Putamen (tissue), 1 donor: Measurements from ENCODE around the gene KCNN3.

ENCODE experiments used
- DNase-seq: peaks from one replicate; pipeline ENCODE4 v3.0.0-alpha.2; 2016; ENCODE audit warnings: low spot score

KCNN3 gene

DNA sequence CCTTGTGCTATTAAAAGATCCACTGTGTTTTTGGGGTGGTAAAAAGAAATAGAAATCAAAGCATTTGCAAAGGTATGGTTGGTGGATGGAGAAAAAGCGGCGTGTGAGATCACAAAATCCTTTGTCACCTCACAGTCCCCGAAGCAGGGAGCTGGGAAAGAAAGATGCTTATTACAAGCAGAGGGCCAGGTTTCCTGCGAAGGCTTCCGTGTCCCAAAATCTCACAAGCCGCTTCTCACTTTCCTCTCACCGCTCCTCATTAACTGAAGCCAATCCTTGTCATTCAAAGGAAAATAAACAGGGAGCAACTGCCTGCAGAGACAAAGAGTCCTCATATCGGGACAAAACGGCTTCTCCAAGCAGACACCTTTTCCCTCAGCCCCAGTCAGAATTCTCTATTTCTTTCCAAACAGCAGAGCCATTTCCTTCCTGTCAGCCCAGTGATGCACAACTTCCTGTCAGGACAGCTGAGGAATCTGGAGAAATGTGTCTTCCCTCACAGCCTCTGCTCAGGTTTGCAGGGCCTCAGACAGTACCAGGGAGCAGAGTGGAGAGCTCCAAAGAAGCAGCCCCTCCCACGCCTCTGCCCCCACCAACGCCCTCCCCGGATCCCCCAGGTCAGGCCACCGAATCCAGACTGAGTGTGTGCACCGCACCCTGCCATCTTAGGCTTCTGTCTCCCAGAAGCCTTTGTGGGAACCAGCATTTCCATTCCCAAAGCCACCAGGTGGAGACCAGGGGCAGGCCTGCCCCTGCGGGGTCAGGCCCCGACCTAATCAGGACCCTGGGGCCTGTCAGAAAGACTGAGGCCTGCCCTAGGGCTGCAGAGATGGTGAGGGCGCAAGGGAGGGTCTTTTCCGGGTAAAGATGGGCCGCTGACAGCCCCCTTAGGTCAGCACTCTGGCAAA lies 29.6 kb downstream of the KCNN3 start:
- no peak for DNase-seq

DNA sequence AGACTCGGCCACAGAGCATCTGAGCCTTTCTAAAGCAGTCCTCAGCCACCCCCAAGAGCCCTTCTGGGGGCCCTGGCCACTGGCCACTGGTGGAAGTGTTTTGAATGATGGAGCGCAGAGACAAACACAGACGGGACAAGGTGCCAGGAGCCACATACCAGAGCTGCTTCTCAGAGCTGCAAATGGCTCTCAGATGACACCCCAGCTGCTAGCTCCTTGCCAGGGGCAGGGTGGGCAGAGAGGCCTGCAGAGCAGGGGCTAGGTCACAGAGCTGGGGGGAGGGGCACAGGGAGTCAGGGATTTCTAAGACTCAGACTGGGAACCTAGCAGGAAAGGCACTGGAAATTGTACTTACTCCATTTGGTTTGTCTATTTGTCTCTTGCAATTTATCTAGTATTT lies 30.4 kb downstream of the KCNN3 start:
- DNase-seq = no peak

- no peak for DNase-seq
Observed at GRCh38 chr1:154838988-154839387, 31.1 kb downstream of the KCNN3 start.

- DNase-seq = no peak
Observed at GRCh38 chr1:154838461-154838860, 31.6 kb downstream of the KCNN3 start.

DNA sequence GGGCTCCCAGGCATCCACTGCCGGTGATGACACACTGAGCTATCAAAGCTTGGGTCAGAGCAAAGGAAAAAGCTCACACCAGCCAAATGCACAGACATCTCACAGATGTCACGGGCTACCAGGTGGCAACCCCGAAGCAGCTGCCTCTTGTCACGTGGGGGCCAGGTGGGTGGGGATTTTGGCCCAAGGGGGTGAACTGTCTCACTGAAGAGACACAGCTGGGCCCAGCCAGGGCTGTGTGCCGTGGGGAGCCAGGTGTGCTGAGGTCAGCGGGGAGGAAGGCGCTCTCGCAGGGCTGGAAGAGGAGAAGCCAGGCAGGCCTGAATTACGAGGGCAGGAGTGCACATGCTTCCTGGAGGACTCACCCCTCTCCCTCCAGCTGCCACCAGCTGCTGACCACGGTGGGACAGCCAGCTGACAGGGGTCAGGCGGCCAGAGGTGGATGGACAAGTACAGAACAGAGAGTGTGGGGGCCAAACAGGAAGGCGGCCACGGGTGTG lies 32.4 kb downstream of the KCNN3 start:
- DNase-seq = no peak

GRCh38 chr1:154837034-154837671 lies 32.9 kb downstream of the KCNN3 start:
- DNase-seq = no peak

GRCh38 chr1:154835531-154836324 lies 34.4 kb downstream of the KCNN3 start:
- DNase-seq = no peak

DNA sequence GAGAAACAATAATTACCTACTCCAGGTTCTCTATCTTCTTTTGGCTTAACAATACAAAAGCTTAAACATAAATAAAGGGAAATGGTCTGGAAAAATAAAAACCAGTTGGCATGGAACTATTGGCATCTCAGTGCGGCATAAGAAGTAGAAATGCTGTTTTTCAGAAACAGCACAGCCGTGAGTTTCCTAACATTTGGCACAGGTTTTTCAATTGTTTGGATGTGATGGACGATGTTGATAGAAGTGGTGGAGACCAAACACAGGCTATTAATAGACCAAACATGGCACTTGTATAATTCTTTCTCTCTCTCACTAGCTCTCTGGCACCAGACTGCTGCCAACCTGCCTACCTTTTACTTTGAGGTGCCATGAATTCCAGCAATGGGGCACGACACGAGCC lies 36.2 kb downstream of the KCNN3 start:
- DNase-seq = no peak

GRCh38 chr1:154833209-154833608 lies 36.9 kb downstream of the KCNN3 start:
- no peak for DNase-seq

GRCh38 chr1:154832384-154832783 lies 37.7 kb downstream of the KCNN3 start:
- no peak for DNase-seq

GRCh38 chr1:154831462-154831861 lies 38.6 kb downstream of the KCNN3 start:
- DNase-seq = no peak

- no peak for DNase-seq
Observed at GRCh38 chr1:154829062-154829461, 41.0 kb downstream of the KCNN3 start.

DNA sequence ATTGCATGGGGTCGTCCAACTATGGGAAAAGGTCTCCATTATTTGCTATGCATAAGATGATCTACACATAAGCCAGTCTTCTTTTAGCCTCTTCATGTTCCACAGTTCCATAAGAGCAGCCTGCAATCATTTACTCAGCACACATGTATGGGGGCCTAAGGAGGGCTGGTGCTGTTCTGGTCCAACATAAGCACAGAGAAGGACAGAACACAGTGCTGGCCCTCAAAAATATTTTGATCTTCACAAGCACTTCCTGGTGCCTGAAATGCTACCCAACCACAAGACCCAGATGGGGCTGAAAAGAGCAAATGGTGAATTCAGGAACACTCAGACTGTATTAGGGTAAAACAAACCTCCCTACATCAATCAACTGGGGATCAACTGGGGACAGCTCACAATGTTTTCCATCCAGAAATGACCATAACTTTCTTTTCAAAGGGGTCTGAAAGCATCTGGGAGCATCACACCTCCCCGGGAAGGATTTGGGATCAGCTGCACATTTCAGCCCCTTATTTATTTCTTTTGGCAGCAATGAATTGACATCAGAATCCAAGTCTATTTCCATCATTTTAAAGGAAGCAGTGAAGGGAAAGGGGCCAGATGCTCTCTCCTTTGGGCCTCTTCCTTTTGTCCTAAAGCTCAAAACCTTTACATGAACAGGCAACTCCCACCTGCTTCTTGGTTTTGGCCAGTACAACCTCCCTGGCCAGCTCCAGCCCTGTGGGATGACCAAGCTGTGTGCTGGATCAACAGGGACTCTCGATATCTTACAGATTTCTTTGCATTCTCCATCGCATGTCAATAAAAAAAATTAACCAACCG lies 45.7 kb downstream of the KCNN3 start:
- no peak for DNase-seq

DNA sequence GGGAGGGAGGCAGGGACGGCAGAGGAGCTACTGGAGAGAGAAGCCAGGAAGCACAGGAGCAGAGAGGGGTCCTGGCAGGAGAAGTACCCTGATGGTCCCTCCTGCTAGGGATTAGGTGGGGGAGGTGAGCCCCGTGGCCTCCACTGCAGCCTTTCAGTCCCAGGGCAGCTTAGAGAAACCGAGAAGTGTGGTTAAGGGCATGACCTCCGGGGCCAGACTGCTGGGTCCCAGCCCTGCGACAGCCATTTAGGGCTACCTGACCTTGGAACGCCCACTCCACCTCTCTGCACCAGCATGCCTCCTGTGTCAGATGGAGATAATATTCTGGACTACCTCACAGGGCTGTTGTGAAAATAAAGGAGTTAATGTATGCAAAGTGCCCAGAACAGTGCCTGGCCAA lies 47.4 kb downstream of the KCNN3 start:
- no peak for DNase-seq

- DNase-seq = no peak
Observed at GRCh38 chr1:154822233-154822632, 47.8 kb downstream of the KCNN3 start.

DNA sequence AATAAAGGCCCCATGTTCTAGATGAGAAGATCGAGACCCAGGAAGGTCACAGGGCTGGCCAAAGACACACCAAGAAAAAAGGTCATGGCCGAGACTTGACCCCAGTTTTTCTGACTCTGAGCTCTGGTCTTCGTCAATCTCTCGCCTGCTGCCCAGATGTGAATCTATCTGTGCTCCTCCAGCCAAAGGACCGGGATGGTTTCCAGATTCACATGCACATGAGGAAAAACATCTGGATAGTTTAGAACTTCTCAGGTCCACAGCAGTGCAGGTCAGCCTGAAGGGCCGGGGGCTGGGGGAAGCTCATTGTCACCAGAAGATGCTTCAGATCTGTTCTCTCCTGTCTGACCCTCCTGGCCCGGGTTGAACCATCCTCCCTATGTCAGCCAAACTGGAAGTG lies 49.0 kb downstream of the KCNN3 start:
- DNase-seq = no peak

- no peak for DNase-seq
Observed at GRCh38 chr1:154820646-154821045, 49.4 kb downstream of the KCNN3 start.

DNA sequence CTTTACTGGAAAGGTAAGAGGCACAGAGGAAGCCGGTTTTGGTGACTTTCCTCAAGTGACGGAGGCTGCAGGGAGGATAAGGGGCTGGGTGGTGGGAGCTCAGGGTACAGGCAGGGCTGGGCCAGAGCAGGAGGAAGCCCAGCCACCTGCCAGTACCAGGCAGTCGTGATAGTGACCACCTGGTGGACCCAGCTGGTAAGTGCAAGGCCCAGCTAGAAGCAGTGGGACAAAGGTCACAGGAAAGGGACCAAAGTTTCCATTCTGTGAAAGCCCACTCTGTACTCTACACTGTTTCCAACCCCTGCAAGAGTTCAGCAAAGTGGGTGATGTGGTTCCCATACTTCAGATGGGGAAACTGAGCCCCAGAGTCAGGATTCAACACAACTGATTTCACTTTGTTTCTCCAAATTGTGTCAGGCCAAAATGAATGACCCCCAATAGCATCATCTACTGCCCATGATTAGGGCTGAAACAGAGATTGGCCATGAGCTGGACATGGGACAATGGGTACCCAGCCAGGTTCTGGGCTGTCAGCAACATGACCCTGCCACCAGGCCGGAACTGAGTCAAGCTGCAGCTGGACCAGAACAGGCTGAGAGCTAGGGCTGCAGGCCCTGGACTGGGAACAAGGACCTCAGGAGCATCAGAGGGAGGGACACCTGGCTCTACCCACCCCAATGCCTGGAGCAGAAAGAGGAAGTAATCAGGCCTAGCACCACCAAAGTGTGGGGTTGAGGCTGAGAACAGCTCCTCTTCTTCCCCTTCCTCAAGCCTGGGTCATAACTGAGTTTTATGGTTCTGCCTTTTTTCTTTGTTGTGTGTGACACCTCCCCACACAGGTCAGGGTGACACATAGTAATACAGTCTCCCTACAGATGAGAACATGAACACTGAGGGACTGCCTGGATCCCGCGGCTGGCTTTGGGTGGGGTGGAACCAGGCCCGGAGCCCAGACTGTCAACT lies 50.2 kb downstream of the KCNN3 start:
- DNase-seq = no peak

- DNase-seq = no peak
Observed at GRCh38 chr1:154818911-154819310, 51.2 kb downstream of the KCNN3 start.

DNA sequence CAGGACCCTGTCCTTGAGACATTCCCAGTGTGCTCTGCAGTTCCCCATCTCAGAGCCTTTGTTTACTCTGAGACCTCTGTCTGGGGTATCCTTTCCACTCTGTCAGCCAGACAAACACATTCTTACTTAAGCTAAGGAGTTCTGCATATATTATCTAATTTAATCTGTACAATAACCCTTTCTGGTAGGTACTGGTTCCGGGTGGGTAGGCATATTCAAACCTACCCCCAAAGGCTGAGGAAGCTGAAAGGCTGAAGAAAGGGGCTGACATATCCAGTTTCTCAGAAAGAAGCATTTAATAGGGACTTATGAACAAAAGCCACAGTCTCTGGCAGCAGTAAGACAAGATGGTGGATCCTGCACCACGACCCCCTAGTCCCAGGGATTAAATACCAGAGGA lies 53.1 kb downstream of the KCNN3 start:
- no peak for DNase-seq
